ENCODE measurements around the gene XRCC5.

GRCh38 chr2:216216951-216217903 is 108.1 kb downstream of the XRCC5 start:
- TF ChIP-seq CTCF (IDR thresholded peaks at IDR 0.05; ENCODE audit: insufficient read depth, low read length, poor library complexity, severe bottlenecking) (no peak), EZH2phosphoT487 (conservative IDR thresholded peaks at IDR 0.05; ENCODE audit: low read length) (no peak)

Measured in SU-DHL-6 (cell line).